ENCODE data around the gene MRPL42.

DNA sequence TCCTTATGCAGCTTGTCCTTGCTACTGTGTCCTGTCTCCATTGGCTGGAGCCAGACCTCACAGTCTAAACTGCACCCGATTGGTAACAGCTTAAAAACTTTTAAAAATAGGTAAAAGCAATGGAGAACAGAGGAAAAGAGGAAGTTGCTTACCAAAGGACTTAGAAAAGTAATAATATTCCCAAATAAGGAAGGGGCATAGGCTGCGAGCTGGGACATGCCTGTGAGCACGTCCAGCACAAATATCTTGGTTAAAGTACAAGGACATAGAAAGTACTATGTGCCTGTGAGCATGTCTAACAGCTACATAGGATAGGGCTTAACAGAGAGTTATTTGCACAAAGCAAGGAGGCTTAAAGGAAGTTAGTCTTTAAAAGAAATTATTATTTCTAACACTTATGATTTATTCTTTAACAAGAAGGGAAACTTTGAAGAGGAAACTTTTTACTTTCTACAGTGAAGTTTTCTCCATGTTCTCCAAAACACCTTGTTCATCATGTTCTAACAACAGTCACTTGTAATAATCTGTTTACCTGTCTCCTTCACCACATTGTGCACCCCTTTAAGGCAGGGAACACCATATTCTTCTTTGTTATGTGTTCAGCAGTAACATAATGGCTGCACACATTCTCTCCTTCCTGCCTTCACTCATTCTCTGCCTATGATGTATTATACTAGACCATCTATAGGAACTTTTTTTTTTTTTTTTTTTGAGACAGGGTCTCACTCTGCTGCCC is 15.7 kb upstream of the MRPL42 start:
- no peak for TF ChIP-seq POLR2A (IDR thresholded peaks at IDR 0.05; ENCODE audit: low read depth)
- TF ChIP-seq, protein P1, sequence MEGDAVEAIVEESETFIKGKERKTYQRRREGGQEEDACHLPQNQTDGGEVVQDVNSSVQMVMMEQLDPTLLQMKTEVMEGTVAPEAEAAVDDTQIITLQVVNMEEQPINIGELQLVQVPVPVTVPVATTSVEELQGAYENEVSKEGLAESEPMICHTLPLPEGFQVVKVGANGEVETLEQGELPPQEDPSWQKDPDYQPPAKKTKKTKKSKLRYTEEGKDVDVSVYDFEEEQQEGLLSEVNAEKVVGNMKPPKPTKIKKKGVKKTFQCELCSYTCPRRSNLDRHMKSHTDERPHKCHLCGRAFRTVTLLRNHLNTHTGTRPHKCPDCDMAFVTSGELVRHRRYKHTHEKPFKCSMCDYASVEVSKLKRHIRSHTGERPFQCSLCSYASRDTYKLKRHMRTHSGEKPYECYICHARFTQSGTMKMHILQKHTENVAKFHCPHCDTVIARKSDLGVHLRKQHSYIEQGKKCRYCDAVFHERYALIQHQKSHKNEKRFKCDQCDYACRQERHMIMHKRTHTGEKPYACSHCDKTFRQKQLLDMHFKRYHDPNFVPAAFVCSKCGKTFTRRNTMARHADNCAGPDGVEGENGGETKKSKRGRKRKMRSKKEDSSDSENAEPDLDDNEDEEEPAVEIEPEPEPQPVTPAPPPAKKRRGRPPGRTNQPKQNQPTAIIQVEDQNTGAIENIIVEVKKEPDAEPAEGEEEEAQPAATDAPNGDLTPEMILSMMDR (IDR thresholded peaks at IDR 0.05): no peak

All from esophagus muscularis mucosa (tissue), 3 donors.